ENCODE measurements around the gene PSMG4.

DNA sequence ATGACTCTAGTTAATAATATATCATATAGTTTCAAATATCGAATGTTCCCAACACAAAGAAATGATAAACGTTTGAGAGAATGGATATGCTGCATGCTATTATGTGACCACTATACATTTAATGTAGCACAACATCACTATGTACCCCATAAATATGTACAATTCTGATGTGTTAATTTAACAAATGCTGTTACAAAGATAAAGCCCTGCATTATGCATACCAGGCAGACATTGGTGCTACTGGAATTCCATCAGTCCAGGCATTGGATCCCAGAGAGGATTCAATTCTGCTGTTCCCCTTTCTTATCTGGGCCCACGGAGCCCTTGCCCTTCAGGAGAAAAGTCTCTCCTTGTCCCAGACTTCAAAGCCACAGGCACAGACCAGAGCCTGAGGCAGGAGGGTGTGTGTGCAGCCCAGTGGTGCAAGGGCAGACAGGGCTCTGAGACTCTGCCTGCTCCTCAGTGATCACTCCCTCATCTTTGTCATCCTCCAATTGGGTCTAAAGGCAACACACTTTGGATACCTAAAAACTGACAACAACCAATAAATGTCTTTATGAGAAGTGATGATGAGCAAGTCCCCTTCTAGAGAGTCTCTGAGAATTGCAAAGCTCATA, 45.2 kb downstream of the PSMG4 start:
- TF ChIP-seq CTCF (IDR thresholded peaks at IDR 0.05) (no peak), POLR2AphosphoS5 (IDR thresholded peaks at IDR 0.05; ENCODE audit: low read depth, low read length) (no peak)
